HG02798 (cell line): ENCODE data around the gene SAMD11.

Experiments
- ATAC-seq: cut with Tn5 transposase; IDR thresholded peaks from one replicate; pipeline ENCODE4 v1.9.1; 2021; ENCODE audit warnings: mild to moderate bottlenecking; ENCODE audit not compliant: unreplicated experiment, poor library complexity

SAMD11 gene

DNA sequence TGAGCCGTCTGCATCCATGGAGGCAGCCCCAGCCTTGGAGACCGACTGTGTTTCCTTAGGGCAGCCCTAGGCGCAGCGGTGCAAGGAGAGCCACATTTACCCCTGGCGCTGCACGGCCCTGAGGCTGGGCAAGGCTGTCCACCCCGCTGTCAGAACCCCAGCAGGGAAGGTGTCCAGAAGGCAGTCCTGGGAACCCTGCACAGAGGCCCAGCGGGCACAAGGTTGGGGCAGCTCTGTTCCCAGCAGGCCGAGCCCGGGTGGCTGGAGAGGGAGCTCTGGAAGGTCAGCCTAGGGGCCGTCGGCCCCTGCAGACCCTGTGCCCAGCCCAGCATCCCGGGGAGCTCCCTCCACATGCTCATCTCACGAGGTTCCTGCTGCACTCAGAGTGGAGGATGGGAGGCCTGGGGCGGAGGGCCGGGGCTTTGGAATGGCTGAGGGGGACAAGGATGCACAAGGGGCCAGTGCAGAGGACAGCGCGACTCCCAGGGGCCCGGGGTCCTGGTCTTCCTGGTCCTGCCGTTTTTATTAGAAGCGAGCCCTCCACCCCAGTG is 19.9 kb upstream of the SAMD11 start:
- no peak for ATAC-seq

DNA sequence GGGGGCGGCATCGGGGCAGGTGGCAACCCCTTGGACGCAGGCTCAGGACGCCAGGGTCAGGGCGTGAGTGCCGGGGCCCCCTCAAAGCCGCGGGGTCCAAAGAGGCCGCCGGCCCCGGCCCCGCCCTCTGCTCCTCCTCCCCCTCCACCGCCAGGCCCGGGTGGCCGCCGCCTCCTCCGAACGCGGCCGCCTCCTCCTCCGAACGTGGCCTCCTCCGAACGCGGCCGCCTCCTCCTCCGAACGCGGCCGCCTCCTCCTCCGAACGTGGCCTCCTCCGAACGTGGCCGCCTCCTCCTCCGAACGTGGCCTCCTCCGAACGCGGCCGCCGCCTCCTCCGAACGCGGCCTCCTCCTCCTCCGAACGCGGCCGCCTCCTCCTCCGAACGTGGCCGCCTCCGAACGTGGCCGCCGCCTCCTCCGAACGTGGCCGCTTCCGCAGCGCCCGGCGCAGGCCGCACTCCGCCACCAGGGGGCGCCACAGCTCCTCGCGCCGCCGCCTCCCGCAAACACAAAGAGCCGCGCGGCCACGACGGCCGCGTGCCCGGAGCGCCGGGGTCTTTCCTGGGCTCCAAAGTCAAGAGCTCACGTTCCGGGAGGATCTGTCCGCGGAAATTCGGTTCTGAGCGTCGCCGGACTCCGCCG is 19.3 kb upstream of the SAMD11 start:
- peak; percentile 67 for ATAC-seq

DNA sequence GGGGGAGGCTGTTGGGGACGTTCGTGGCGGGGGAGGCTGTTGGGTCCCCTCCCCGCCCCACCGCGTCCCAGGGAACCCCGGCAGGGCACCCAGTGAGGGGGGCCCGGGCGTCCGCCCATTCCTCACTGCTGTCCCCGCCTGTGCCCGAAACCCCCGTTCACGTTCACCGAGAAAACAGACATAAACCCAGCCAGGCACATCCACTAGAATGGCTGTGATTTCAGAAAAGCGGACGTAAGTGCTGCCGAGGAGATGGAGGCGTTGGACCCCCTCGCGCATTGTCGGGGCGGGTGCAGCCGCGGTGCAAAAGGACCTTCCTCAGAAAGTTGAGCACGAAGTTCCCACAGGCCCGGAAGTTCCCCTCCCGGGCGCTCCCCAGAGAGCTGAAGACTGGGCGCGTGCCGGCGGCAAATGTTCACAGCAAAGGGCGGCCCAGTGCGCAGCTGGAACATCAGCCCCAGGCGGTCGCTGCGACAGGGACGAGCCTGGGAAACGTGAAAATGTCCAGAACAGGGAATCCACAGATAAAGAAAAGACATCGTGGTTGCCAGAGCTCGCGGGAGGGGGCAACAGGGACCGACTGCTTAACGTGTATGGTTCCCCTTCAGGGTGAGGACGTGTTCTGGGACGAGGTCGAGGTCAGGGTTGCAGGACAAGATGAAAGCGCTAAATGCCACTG is 18.5 kb upstream of the SAMD11 start:
- ATAC-seq: no peak

DNA sequence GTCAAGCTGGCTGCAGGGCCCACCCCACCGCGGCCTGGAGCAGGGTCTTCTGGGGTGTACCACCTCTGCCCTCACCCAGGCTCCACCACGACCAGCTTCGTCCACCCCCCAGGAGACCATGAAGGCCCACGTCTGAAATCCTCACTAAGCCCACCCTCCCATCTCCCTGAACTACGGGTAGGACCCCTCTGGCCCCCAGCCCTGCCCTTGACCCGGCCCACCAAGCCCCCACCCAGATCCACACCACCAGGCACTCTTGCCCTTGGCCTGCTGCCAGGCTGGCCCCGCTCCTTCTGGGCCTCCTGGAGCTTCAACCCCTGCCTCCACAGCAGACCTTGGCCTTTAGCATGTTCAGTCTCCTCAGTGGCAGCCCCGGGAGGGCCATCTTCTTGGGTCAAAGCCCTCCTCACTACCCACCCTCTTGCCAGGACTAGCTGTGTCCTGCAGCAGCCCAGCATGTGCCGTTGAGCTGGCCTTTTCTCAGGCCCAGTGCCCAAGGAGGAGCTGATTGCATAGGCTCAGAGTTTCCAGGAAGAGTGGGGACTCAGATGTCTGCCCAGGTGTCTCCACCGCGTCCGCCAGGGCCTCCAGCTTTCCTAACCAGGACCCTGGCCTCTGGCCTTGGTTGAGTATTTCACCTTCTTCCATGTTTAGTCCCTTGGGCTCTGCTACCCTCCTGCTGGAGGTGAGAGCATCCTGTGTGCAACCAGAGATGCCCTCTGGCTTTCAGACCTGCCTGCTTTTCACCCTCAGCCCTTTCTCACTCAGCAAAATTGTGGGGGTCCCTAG is 17.7 kb upstream of the SAMD11 start:
- no peak for ATAC-seq

DNA sequence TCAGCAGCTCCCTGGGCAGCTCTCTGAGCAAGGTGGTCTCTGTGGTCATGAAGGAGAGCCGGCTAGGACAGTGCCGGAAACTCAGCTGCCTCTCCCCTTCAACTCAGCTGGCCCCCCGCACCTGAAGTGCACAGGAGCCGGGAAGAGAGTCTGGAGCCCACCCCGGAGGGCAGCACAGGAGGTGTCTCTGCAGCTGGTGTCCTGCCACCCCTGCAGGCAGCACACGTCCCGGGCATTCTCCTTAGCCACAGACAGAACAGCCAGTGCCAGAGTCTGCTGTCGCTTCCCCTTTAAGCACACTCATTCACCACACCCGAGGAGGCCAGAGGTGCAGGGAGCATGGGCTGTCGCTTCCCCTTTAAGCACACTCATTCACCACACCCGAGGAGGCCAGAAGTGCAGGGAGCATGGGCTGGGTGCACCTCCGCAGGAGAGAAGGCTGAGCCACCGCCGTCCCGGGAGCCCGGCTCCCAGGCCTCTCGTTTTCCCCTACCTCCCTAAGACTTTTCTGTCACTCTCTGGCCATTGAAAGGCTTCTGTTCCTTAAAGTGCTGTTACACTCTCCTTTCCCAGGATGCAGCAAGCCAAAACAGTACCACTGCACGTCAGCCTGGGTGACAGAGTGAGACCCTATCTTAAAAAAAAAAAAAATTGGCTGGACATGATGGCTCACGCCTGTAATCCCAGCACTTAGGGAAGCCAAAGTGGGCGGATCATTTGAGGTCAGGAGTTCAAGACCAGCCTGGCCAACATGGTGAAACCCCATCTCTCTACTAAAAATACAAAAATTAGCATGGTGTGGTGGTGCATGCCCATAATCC is 16.9 kb upstream of the SAMD11 start:
- ATAC-seq: no peak

DNA sequence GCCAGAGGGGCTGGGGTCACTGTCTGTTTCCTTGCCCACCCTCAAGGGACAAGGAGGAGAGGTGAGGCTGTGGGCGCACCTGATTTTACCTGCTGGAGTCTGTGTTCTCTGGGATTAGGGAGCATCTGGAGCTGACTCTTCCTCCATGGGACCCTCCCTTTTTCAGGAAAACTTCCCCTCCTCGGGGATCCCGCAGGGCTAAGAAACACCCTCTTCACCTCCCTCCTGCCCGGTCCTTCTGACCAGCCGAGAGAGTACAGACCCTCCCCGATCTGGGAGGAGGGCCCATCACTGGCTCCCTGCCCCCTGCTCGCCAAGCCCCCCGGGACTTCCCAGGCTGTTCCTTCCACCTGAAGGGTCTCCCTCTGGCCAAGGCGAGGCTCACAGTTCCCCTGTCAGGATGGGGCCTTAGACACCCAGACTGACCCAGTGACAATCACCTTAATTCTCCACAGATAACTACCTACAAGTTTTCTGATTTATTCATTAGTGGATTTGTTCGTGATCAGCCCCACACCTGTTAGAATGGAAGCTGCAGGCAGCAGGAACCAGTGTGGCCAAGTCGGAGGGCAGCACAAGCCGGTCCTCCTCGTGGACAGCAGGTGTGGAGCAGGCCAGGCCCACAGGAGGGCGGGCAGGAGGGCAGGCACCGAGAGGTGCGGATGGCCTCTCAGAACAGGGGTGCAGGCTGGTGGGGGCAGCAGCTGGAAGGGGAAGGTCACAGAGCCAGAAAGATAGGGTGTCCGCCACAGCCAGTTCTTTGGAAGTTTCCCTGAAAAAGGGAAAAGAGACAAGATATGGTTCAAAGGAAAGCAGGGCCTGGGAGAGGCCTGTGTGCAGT is 15.9 kb upstream of the SAMD11 start:
- no peak for ATAC-seq

DNA sequence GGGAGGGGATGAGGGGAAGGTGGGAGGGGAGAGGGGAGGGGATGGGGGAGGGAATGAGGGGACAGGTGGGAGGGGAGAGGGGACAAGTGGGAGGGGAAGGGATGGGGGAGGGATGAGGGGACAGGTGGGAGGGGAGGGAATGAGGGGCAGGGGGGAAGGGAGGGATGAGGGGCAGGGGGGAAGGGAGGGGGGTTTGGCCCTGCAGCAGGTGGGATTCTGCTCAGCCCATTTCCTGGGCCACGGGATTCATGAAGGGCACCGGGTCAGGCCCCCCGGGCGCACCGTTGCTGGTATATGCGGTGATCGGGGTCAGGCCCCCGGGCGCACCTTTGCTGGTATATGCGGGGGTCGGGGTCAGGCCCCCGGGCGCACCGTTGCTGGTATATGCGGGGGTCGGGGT is 15.1 kb upstream of the SAMD11 start:
- no peak for ATAC-seq

DNA sequence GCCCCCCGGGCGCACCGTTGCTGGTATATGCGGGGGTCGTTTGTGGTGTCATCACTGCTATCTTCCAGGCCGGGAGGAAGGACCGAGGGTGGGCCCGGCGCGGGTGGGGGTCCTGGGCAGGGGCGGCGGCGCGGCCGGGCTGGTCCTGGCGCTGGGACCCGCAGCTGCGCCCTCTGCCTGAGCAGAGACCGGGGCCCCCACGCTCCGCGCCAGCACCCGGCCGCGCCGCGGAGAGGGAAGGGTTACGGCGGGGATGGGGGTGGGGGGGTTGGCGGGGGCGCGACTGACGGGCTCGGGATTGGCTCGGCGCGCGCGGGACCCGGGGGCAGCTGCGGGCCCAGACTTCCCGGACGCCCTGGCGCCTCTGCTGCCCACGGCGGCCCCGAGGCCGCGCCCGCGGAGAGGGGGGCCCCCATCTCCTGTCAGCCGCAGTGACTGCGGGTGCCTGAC is 13.8 kb upstream of the SAMD11 start:
- ATAC-seq: no peak

DNA sequence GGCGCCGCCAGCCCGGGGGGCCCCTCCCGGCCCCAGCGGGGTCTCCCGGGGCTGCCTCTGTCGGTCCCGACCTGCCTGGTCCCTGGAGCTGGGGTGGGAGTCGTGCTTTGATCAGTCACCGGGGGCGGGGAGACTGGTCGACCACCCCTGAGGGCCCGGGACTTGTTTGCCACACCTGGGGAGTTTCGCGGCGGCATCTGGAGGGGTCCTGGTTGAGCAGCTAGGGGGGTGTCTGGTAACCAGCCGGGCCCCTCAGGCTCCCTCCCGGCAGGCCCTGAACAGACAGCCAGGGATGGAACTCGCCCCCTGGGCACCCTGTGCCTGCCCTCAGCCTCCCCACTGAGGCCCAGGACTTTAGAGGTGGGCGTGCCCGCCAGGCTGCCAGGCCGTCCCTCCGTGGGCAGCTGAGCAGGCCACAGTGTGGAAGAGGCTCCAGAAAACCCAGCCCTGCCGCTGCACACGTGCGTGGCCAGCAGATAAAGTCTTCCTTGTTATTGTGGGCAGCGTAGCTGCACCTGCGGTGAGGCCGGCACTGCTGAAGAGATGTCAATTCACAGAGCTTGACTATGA is 13.3 kb upstream of the SAMD11 start:
- no peak for ATAC-seq

DNA sequence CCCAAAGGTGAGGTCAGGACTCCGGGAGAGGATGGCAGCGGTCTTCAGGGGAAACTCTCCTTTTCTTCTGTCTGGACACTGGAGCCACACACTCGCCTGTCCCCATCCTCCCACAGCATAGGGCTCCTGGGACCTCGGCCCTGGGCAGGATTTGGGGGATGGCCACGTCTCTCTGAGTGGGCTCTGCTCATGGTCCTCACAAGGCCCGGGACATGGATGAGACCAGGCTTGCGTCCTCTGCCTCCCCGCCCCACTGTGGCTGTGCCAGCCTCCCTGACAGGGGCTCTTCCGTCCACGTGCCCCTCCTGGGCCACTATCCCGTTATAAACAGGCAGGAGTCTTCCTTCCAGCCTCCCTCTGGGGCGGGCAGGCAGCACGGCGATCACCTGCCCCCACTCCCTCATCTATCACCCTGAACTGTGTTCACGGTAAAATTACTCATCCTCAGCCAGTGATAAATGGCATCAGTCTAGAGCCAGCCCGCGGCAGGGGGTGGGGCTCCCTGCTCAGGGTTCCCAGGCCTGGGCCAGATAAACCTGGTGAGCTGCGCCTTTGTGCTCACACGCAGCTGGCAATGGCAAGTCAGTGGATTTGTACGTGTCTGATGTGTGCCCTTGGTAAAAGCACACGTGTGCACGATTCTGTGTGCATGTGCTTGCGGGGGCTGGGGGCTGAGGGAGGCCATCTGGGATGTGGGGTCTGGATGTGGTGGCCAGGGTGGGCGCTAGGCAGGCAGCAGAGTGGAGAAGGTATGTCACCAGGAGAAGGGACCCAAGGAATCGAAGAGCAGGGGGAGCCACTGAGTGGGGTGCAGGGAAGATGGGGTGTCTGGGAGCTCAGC is 12.6 kb upstream of the SAMD11 start:
- no peak for ATAC-seq

DNA sequence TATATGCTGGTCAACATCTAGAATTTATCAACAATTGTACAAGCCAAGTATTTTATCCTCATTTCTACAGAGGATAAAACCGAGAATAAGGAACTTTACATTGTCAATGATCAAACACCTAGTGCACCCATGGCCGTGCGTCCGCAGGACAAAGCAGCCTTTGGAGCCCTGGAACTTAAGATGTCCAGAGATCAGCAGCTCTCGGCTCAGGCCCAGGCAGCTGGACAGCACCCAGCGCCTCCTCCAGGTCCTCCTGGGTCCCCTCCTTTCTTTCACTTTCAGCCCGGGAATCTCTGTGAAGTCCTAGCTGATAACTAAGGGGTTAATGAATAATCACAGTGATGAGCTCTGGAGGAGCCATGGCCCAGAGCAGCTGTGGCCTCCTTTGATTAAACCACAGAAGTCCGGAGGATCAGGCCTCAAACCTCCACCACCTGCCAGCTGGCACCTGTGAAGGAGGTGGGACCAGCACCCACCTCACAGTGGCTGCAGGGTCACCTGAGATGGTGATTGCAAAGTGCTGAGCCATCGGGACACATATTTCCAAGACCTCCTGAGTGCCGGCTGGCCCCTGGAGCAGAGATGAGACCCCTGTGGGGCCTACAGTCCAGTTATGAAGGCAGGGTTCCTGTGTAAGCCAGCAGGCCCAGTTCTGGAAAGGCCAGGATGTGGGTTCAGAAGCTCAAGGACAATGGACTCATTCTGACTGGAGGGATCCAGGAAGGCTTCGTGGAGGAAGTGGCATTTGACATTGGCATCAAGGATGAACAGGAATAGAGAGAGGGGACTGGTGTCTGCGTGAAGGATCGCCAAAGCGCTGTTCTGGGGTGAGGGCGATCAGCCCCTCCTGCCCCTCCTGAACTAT is 11.6 kb upstream of the SAMD11 start:
- ATAC-seq: no peak

DNA sequence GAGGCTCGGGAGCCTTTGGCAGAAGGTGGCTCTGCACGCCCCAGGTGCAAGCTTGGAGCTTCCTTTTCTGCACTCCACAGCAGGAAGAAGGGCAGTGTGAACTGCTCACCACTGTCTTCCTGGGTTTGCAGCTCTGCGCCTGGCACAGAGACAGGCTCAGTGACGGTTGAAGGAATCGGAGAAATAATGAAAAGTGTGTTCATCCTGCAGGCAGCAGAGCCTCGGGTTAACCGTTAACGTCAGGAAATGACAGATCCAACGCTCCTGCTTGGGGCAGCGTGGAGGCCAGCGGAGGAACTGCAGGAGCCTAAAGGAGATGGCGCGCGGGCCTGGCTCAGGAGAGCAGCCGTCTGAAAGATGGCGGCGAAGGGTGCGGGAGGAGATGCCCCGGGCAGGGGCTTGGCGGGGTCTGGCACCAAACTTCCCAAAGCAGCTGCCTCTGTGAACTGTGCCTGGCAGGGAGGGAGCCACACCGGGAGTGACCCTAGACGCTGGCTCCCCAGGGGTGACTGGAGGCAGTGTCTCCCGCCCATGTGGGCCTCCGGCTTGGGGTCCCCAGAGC is 10.9 kb upstream of the SAMD11 start:
- no peak for ATAC-seq

DNA sequence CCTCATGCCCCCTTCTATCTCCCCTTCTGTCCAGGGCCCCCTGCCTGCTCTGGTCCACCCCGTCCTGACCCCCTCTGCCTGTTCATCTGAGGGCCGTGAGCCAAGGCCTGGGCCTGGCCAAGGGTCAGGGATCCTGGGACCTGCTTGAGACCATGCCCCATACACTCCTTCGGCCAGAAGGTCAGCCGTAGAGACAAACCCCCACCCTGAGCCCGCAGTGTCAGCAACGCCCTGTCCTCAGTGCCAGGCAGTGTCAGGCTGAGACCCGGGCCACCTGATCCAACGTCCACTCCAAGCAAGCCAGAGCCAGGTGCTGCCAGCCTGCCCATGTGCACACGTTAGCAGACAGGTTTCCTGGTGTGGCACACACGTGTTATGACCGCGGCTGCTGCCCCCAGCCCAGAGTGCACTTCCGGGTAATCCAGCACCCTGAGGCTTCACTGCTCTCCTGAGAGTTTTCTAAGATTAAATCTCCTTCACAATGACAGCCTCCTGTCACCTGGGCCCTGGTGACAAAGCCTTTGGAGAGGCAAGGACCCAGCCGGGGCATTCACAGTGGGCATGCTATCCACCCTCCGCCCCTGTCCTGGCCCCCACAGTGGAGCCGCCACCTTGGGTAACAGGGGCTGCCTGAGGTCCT is 10.1 kb upstream of the SAMD11 start:
- ATAC-seq: no peak

DNA sequence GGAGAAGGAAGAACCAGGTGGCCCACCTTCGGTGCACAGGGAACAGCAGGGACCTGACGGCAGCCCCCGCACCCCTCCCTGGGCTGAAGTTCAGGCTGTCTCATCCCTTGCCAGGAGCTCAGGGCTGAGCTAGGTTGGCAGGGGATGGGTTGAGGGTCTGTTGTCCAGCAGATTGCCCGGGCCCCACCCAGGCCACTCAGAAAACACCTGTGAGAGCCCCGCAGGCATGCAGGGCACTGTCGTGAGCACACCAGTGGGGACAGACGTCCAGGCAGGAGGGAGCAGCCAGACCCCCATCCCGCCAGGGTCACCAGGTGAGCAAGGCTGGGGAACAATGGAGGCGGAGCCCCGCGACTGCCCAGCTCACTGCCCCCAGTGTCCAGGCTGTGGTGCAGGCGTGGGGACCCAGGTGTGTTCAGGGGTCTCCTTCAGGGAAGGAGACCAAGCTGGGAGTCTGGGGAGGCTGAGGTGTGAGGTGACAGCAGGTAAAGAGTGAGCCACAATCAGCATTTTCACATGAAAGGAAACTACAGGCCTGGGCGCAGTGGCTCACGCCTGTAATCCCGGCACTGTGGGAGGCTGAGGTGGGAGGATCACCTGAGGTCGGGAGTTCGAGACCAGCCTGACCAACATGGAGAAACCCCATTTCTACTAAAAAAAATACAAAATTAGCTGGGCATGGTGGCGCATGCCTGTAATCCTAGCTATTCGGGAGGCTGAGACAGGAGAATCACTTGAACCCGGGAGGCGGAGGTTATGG is 9.4 kb upstream of the SAMD11 start:
- no peak for ATAC-seq

DNA sequence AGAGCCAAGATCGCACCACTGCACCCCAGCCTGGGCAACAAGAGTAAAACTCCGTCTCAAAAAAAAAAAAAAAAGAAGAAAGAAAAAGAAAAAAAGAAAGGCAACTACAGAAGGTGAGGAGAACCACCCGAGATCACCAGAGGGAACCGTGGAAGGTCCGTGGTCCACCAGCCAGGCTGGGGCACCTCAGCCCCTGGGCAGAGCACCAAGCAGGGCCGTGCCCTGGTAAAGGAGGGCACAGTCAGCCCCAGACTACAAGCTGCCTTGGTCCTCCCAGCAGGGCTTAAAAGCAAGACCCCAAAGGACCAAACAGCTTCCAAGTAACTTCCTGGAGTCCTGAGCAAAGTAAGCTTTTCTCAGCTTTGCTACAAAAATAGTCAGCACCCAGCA is 8.8 kb upstream of the SAMD11 start:
- ATAC-seq: no peak
